NCI-H128 (cell line): Measurements from ENCODE around the gene SH3RF1.

ENCODE experiments used
- DNase-seq: peaks from one replicate; lab custom pipeline; 2025; ENCODE audit not compliant: unreplicated experiment; lab: John Stamatoyannopoulos, UW

SH3RF1 gene

DNA sequence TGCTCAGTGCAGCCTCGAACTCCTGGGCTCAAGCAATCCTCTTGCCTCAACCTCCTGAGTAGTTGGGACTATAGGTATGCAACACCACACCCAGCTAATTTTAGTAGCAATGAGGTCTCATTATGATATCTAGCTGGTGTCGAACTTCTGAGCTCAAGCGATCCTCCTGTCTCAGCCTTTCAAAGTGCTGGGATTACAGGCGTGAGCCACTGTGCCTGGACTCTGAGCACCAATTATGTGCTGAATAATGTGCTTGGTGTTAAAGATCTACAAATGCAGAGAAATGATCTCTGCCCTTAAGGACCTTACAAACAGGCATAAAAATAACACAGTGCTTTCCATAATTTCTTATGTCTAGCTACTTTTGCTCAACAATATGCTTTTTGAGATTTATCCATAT is 131.7 kb downstream of the SH3RF1 start:
- DNase-seq, result no peak

DNA sequence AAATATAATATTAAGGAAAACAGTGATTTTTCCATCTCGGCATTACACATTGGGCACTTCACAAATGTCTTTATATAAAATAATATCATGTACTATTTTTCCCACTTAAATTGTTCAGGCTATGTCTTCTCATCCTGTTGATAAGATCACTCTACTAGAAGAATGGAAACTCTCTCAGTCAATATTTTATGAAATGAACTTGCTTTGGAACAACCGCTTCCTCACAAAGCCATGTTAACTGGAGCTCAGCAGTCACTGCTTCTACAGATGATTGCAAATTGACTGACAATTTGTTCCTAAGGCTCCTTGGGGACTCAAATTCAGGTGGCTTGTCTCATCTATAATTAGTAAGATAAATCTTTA is 133.2 kb downstream of the SH3RF1 start:
- no peak for DNase-seq

DNA sequence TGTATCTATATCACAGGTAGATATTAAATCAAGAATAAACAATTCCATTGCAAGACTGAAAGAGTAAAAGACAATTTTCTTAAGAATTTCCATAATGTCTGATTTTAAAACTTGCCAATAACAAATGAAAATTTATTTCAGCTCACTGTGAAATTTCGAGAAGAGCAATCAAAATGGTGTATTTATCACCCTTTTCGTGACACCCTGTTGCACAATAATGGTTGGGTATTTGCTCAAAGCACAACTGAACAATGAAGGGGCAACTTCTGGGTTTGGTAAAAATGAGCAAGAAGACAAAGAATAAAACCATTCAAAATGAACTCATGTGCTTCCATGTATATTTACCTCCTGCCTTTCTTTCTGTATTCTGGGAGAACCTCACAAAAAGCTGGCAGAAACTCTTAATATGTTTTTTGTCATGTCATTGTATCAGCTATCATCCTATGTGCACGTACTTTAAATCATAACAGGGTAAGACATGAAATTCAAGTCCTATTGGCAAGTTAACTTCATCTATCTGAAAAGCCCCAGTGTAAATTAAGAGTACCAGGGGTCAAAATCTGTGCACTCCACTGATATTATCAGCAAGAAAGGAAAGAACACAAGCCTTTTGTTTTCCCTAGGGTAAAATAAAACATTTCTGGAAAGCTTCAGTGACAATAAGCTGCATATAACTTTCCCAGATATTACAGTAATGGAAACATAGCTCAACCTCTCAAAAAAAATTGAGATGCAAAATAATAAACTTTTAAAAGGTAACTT is 133.8 kb downstream of the SH3RF1 start:
- DNase-seq, result no peak

DNA sequence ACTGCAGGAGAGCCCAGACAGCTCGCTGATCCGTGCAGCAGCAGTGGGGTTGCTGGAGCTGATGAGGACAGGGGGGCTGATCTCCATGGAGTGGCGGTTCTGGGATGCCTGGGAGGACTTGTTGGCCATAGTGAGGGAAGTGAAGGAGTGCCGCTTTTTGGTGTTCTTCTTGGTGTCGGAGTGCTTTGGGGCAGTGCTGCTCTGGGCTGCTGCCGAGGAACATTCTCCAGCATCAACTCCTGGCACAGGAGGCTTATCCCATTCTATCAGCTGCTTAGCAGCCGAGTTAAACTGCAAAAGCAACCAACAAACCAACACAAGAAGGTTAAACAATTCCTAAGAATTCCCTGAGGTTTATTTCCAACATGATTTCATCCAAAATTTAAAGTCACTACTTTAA is 134.4 kb downstream of the SH3RF1 start:
- DNase-seq, result no peak

DNA sequence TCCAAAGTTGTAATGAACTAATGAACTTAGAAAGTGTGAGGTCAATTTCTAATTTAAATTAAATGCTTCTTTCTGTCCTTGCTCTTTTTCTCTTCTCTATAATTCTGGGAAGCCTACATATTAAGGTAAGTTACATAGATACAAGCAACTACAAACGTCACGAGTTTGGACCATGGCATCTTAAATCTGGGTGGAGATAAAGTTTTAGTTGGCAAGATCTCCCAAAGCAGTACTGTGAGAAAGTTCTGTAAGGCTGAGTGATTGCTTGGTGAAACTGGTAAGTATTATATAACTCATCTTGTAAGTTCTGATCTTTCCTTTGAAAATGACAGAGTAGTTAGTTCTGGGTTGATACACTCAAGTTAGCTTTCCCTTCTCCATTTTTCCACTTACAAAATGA is 135.0 kb downstream of the SH3RF1 start:
- DNase-seq, result no peak

DNA sequence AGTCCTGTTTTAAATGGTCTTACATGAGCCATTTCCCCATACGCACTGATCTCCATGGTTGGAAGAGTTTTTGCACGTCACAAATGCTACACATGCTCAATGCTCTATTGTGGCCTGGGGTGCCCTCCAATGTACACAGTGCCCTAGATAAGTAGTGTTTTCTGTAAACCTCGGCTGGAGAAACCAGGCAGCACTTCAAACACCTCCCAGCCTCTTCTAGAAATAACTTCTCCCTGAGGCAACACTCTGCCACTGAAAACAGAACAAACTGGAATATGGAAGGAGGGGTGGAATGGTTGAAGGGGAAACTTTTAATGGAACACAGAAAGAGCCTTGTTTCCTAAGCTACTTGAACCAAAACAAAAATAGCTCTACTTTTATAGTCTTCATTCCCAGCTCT is 136.8 kb downstream of the SH3RF1 start:
- DNase-seq, result no peak

DNA sequence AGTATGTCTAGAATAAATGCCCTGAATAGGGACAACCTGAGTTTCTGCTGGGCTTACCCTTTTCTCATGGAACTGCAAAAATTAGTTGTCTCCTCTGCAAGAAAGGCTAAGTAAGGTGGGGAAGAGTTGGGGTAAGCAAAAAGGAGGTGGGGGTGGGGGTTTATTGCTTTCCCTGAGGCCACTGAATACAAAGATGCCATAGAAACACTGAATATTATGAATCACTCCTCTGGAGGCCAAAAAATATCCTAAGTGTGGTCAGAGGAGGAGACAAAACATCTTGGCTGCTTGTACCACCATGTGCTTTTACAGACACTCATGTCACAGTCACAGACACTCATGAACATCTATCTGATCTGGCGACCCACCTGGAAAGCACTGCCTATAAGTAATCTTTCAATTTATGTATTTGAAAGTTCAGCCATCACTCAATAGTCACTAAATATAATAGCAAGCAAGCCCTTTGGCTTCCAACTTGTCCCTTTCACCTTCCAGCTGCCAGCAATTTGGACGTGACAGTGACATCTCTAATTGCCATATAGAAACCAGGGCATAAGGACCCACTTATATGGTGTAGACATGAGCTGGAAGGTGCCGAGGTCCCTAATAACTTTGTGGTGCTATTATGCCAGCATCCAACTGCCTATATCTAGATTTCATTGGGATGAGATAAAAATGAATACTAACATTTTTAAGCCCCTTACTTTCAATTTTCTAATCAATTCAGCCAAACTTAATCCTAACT is 138.0 kb downstream of the SH3RF1 start:
- no peak for DNase-seq

DNA sequence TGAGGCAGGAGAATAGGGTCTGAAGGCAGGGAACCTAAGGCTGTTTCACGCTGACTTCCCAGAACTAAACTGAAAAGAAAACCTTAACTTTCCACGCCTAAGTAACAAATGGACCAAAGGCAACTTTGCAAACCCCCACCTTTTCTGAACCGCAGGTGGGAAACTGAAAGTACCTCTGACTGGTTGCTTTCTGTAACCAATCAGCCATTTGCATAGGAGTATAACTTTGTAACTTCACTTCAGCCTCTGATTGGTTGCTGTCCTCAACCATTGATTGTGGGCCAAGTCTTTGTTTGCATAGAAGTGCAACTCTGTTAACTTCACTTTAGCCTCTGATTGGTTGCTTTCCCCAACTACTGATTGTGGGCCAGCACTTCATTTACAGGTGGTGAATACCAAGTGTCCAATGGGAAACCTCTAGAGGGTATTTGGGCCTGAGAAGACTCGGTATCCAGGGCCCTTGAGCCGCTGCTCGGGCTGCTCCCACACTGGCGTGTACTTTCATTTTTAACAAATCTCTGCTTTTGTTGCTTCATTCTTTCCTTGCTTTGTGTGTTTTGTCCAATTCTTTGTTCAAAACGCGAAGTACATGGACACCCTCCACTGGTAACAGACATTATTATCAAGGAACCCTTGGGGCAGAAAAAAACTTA is 139.1 kb downstream of the SH3RF1 start:
- DNase-seq, result no peak

DNA sequence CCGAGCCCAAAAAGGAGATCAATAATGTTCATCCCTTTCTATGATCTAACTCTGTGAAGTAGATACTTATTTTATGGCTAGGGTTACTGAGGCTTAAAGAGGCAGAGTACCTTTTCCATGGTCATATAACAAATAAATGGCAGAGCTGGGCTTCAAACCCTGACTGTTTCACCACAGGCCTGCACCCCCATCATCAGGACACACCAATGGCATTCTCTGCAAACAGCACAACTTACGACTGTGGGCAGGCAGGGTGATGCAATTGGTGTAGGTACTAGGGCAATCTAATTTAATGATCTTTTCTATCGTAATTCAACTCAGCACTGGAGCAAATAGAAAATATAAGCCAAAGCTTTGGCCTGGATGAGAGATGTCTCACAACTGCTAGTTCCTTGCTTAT is 141.9 kb downstream of the SH3RF1 start:
- no peak for DNase-seq

DNA sequence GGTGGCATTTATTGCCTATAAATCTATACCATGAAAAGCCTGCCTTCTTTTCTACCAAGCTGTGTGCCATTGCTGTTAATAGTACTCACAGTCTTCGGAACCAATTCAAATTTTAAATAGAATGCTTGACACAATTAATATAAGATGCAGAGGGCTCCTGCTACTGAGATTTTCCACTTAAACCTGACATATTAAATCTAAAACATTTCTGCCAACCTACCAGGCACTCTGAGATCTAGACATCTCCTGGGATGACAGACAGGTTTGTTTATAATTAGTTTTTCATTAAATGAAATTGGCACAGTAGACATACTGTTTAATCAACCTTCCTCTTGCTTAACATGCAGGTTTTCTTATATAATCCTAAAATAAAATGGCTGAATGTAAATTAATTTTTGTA is 143.4 kb downstream of the SH3RF1 start:
- no peak for DNase-seq

DNA sequence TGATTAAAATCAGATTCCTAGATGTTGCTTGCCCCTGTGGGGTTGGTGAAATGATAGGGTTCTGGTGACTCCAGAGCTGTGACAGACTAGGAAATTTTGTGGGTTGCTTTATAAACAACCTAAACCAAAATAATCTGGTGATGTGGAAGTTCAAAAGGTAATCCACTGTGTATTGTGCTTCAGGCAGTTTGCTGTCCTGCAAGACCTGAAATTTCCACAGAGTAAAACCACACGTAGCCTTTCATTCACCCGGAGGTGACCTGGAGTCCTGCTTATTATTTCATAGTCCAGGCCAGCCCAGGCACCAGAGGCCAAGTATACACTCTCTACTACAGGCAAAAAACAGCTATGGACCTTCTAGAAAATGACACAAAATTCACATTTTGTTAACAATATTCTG is 146.1 kb downstream of the SH3RF1 start:
- DNase-seq, result no peak

DNA sequence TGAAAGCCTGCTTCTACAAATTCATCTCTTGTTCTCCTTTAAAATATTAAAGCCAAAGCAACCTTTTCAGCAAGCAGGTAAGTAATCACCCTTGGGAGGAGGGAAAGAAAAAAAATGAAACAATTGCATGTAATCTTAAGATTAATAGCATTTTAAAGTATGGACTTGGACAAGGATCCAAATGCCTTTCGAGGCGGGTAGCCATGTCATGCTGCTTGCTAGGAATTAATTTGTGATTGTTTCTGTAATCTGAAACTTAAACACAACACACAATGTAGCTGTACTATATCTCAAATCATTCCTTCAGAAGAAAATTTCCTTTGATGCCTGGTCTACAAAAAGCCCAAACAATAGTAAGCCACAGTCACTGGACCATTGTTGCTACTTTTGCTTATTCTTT is 148.3 kb downstream of the SH3RF1 start:
- no peak for DNase-seq

DNA sequence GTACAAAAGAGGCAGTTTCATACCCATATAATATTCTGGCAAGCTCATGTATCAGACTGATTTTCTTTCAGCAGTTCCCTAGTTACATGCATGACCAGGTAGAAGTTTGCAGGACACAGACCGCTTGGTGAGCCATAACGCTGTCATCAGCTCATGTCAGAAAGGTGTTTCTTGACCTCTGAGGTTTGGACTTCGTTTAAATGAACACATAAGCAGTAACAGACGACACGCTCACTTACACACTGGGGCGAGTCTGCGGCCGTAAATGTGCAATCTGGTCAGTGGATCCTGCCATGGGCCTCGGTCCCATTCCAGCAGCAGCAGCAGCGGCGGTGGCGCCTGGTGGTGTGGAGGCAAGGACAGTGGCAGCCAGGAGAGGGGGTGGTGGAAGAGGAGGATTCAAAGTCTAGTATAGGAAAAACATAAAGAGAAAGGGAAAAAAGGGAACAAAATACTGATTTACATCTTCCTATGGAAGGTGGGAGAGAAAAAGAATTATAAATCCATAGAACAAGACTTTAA is 148.8 kb downstream of the SH3RF1 start:
- DNase-seq, result no peak

DNA sequence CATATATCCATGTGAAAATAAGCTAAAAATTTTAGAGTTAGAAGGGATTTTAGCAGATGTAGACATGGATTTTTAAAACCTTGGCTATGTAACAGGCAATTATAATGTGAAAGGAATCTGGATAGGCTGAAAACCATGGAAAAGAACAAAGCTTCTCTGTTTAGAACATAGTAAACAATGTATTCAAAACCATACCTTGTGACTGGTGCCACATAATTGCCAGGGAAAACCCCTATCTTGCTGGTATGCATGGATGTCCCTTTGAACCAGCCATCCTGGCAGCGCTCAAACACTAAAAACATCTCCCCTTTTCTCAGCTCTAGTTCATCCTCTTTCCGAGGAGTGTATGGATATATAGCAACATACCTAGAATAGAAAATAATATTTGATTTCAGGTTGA is 150.1 kb downstream of the SH3RF1 start:
- no peak for DNase-seq

DNA sequence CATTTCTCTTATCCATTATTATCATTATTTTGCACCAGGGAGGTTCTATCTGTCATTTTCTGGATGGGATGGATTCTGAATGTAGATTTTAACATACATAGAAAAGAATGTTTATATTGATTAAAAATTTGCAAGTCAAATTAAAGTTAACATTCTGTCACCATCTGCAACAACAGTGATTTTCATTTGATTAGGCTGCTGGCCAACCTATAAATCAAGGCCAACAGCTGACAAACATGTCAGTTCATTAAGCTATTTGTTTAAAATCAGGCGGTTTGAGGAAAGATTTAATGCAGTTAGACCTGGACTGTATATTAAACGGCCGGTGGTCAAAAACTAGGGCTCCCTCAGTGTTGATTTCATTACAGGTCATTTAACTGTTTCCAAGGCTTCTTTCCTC is 151.2 kb downstream of the SH3RF1 start:
- no peak for DNase-seq

DNA sequence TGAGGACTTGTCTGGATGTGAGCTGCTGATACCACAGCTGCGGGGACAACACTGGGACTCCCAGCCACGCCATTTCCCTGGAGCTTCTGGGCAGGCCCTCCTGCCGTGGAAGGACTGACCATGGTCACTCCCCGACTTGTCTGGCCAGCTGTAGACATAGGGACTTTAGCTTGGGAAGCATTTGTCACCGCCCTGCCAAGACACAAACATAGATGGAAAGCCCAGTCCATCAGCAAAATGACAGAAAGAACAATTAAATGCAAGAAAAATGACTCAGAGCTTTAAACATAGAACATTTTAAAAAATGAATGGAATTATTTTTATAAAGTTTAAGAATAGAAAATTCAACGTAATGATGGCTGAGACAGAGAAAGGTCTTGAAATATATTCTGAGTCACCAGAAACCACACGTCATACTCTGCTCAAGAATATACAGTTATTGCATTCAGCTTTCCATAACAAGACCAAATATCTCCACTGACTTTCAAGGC is 153.1 kb downstream of the SH3RF1 start:
- DNase-seq, result no peak

DNA sequence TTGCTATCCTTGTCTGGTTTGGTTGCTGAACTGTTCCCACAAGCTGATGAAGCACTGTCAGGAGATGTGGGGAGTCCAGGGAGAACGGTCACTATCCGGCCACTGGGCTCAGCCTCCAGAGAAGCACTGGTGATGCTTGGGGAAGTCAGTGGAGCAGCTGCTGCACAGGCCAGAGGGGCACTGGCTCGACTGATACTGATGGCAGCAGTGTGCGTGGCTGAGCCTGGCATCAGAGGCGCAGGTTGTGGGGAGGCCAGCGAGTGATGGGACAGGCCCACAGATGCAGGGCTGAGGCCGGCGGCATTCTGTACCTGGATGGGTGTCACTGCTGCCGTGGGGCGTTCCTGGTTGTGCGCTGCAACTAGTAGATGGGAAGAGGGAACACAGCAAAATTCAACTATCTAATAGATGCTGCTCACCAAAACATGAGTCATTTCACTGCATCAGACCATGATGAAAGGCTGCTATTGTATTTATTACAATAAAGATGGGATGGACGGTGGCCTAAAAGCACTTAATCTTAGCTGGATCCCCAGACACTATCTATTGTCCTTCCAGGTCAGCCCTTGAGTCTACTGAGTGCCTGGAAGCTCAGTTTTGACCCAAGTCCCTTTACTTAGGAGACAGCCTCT is 154.4 kb downstream of the SH3RF1 start:
- no peak for DNase-seq

DNA sequence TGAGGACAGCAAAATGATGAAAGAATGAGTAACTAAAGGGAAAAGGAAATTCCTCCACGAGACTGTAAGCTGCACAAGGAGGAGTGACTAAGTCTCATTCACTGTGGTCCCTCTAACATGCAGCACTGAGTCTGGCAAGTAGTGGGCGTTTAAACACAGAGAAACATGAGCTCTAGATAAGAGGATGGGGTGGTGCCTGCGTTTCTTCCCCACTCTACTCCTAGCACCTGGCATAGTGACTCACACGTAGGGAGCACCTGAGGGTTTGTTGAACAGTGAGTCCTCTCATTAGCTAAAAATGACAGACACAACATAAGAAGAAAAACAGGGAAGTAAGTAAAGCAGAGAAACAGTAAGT is 154.9 kb downstream of the SH3RF1 start:
- no peak for DNase-seq

DNA sequence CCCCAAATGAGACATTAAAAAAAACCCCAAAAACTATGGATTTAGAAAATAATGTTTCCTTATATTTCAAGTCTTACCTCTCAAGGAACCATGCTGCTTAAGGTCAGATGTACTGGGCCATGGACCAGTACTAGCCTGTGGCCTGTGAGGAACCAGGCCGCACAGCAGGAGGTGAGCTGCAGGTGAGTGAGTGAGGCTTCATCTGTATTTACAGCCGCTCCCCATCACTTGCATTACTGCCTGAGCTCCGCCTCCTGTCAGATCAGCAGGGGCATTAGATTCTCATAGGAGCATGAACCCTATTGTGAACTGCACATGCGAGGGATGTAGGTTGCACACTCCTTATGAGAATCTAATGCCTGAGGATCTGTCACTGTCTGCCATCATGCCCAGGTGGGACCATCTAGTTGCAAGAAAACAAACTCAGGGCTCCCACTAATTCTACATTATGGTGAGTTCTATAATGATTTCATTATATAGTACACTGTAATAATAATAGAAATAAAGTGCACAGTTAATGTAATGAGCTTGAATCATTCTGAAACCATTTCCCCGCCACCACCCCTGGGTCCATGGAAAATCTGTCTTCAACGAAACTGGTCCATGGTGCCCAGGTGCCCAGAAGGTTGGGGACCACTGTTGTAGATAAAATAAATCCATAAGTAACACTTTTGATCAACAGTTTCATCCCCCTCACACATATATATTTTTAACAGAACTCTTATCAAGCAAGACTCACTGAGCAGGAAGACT is 155.4 kb downstream of the SH3RF1 start:
- no peak for DNase-seq

DNA sequence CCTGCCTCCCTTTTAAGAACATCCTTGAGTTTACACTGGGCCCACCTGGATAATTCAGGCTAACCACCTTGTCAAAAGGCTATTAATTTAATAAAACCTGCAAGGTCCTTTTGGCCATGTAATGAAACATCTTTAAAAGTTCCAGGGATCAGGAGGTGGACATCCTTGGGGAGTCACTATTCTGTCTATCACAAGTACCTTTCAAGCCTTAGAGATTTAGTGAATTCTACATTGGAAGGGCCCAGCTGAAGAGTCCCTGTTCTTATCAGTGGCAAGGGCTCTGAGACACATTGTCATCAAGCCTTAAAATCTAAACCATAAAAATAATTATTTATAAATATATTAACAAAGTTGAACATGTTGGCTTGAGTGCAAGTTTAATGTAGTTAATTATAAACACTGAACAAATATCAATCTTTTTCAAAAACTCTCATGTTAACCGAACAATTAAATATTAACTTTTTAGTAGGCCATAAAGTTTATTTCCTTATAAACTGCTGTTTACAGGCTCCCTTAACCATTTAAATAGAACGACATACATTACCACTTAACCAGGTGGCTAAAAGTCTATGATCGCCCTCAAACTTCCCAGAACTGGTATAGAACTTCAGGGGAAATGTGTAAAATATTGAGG is 156.3 kb downstream of the SH3RF1 start:
- no peak for DNase-seq
